ENCODE measurements around the gene UTP11. TPM values are rescaled to one million over a fixed set of nuclear protein-coding genes. Genes with fewer than 3 reads are reported as not detected.

The UTP11 gene
- total and polyA plus RNA-seq, 2 of the 8 experiments (the other 6 are each of a cell fraction or from before 2014, with no cell fraction given): 19.5 to 60.5 TPM

GRCh38 chr1:38072858-38073257, 60.3 kb downstream of the UTP11 start:
- H3K79me1 ChIP-seq (ENCODE audit: low read depth, low read length): peaks cover 3% of the 10 kb centered on the region; the same call in 1 of the 2 replicates
- no peak overlapping the region for H2BK15ac ChIP-seq (ENCODE audit: low read length)
- no peak overlapping the region for H2BK5ac ChIP-seq (ENCODE audit: low read depth, low read length)
- H3K4me3 ChIP-seq (ENCODE audit: extremely low read depth in 1 of 4, insufficient read depth in 2 of 4, low read depth in 3 of 4, low read length in 4 of 4): no peak overlapping the region
- H3K79me2 ChIP-seq (ENCODE audit: control insufficient read depth in 1 of 2, insufficient read depth in 2 of 2, low read length in 2 of 2): no peaks in the 10 kb centered on the region
- no peak overlapping the region for H2BK120ac ChIP-seq (replicated peaks; ENCODE audit: low read depth, low read length)
- no peaks in the 10 kb centered on the region for H3K36me3 ChIP-seq (ENCODE audit: control insufficient read depth in 2 of 4, insufficient read depth in 4 of 4, low read length in 3 of 4)
- no peak overlapping the region for H3K14ac ChIP-seq (ENCODE audit: insufficient read length)
- H4K20me1 ChIP-seq (replicated peaks in 1 of 2; ENCODE audit: control insufficient read depth in 1 of 2, insufficient read depth in 2 of 2, low read length in 2 of 2): peaks cover 0 to 7% of the 10 kb centered on the region in 2 experiments
- TF ChIP-seq RAD21 (IDR thresholded peaks at IDR 0.05 in 1 of 2, conservative IDR thresholded peaks at IDR 0.05 in 1 of 2; ENCODE audit: low read depth in 2 of 2, low read length in 2 of 2) (peak in 1 of 2 experiments; percentile 32; a peak in 2 of 4 replicates), TCF12 (IDR thresholded peaks at IDR 0.05; ENCODE audit: low read depth, low read length) (no peak)
- H3K9ac ChIP-seq (replicated peaks in 1 of 4; ENCODE audit: extremely low read depth in 1 of 4, low read depth in 3 of 4, low read length in 3 of 4): no peak overlapping the region
- no peak overlapping the region; the same call in 1 of the 2 replicates for H4K8ac ChIP-seq (ENCODE audit: extremely low read depth, insufficient read depth, low read length)
- H2AK5ac ChIP-seq (ENCODE audit: low read depth, low read length): no peak overlapping the region
- peak overlapping the region; percentile 42 for H3K4ac ChIP-seq (replicated peaks; ENCODE audit: insufficient read length, low read depth, low read length)
- DNase-seq (ENCODE audit: low read depth in 1 of 2, low spot score in 2 of 2) (no peak), FAIRE-seq (no peak)
- no peak overlapping the region for H2BK12ac ChIP-seq (ENCODE audit: low read depth, low read length)
- H3K4me2 ChIP-seq (ENCODE audit: insufficient read depth in 1 of 2, low read depth in 2 of 2, low read length in 2 of 2): no peak overlapping the region
- H4K5ac ChIP-seq (ENCODE audit: insufficient read length, low read depth, low read length): no peak overlapping the region
- POLR2A ChIA-PET (ENCODE audit: partially characterized antibody): interaction anchor here (0.5 to 2.2 kb wide), 6 partner anchors 9 to 381 kb away, joined by 3 to 9 read pairs (median 3); no protein-coding TSS in a partner anchor
- no peak overlapping the region for H3K23ac ChIP-seq (ENCODE audit: insufficient read length)
- H2BK20ac ChIP-seq (ENCODE audit: low read length): 0 out of 2 replicates have a peak overlapping the region, but pooled peaks have one; percentile 44
- H3K56ac ChIP-seq (replicated peaks; ENCODE audit: insufficient read length, low read depth, low read length): no peak overlapping the region
- H3K23me2 ChIP-seq (ENCODE audit: low read depth, low read length): no peaks in the 10 kb centered on the region; the same call in 1 of the 2 replicates
- peak overlapping the region; percentile 32 for H4K91ac ChIP-seq (replicated peaks; ENCODE audit: insufficient read length, low read length)
- H2AFZ ChIP-seq (ENCODE audit: low read length): no peak overlapping the region
- H3K4me1 ChIP-seq (replicated peaks in 1 of 4; ENCODE audit: control insufficient read depth in 3 of 4, insufficient read depth in 4 of 4, low read length in 3 of 4): peaks cover 4 to 20% (median 15%) of the 10 kb centered on the region in 4 experiments
- WGBS, 2 experiments (ENCODE audit: extremely low coverage in 1 of 2, insufficient coverage in 1 of 2, insufficient read length in 1 of 2, insufficient replicate concordance in 2 of 2, low coverage in 1 of 2, low lambda C conversion rate in 2 of 2, missing lambda C conversion rate in 1 of 2): 83% methylated on average over 2 of the region's 2 CpGs; no CpG with 5 or more reads in 1 of the 2 experiments
- H3K9me3 ChIP-seq (ENCODE audit: insufficient read depth in 2 of 2, low read depth in 1 of 2, low read length in 1 of 2): no peaks in the 10 kb centered on the region
- 0 out of 2 replicates have a peak overlapping the region, but pooled peaks have one; percentile 9 for H3K18ac ChIP-seq (ENCODE audit: extremely low read depth, low read length)
- CTCF ChIA-PET (ENCODE audit: partially characterized antibody): interaction anchor here (0.9 to 11.2 kb wide), 17 partner anchors 10 to 744 kb away, joined by 3 to 212 read pairs (median 5); partner anchors contain the start of gene POU3F1
- H3K27ac ChIP-seq (ENCODE audit: low read depth, low read length): no peak overlapping the region
- no peaks in the 10 kb centered on the region for H3K27me3 ChIP-seq (replicated peaks in 1 of 4; ENCODE audit: control insufficient read depth in 3 of 4, extremely low read depth in 1 of 4, insufficient read depth in 3 of 4, low read length in 3 of 4)
